WTC11 (cell line): Measurements from ENCODE around the gene ZNF235. TPM values are rescaled to one million over a fixed set of nuclear protein-coding genes. Genes with fewer than 3 reads are reported as not detected.

Experiments
- ATAC-seq: fragments of 200-7000 bp; cut with Tn5 transposase; 2 replicates; pipeline ENCODE4 v1.10.0; 2021; ENCODE audit warnings: mild to moderate bottlenecking, moderate library complexity
- CTCF ChIA-PET: fragments of 300-600 bp; sonication (Branson Sonifier 250); formaldehyde crosslinking; loops from one replicate; lab custom pipeline; 2021; ENCODE audit warnings: antibody characterized with exemption; lab: Charles Lee
- POLR2A ChIA-PET: fragments of 350-600 bp; sonication (Branson Sonifier 250); formaldehyde crosslinking; loops from one replicate; lab custom pipeline; 2021; ENCODE audit warnings: antibody characterized with exemption; lab: Charles Lee
- DNase-seq: peaks from one replicate; pipeline ENCODE4 v3.0.0; 2021; ENCODE audit warnings: low spot score
- H3K27ac Mint-ChIP-seq: 2 replicates; pipeline ENCODE4 v1.8.0; 2021; ENCODE audit warnings: mixed read lengths
- H3K27me3 Mint-ChIP-seq: 2 replicates; pipeline ENCODE4 v1.8.0; 2021; ENCODE audit warnings: low read depth, mild to moderate bottlenecking, moderate library complexity, mixed read lengths
- H3K36me3 Mint-ChIP-seq: 2 replicates; pipeline ENCODE4 v1.8.0; 2021; ENCODE audit warnings: mixed read lengths
- H3K4me1 Mint-ChIP-seq: 2 replicates; pipeline ENCODE4 v1.8.0; 2022; ENCODE audit warnings: mixed read lengths
- H3K4me3 Mint-ChIP-seq: 2 replicates; pipeline ENCODE4 v1.8.0; 2021; ENCODE audit warnings: mild to moderate bottlenecking, moderate library complexity, mixed read lengths
- H3K9me3 Mint-ChIP-seq: 2 replicates; pipeline ENCODE4 v1.8.0; 2021; ENCODE audit warnings: mixed read lengths
- CREB1 ChIP-seq: sonication (generic); formaldehyde crosslinking; IDR thresholded peaks from 2 replicates; pipeline ENCODE4 v1.8.0; 2023; ENCODE audit warnings: mild to moderate bottlenecking, missing genetic modification reagents
- ESRRA ChIP-seq: sonication (generic); formaldehyde crosslinking; IDR thresholded peaks from 2 replicates; pipeline ENCODE4 v1.8.1; 2022; ENCODE audit warnings: mild to moderate bottlenecking, missing genetic modification reagents, borderline replicate concordance
- FOXK1 ChIP-seq: sonication (generic); formaldehyde crosslinking; IDR thresholded peaks from 2 replicates; pipeline ENCODE4 v1.8.0; 2022; ENCODE audit warnings: mild to moderate bottlenecking, moderate library complexity, missing genetic modification reagents
- FOXP1 ChIP-seq: sonication (generic); formaldehyde crosslinking; IDR thresholded peaks from 2 replicates; pipeline ENCODE4 v1.8.0; 2022; ENCODE audit warnings: missing genetic modification reagents, mild to moderate bottlenecking, moderate library complexity, borderline replicate concordance
- HMGA2 ChIP-seq: fragments of 250-450 bp; sonication (Bioruptor Pico); IDR thresholded peaks from 2 replicates; pipeline ENCODE4 v1.4.0; 2021; ENCODE audit warnings: mild to moderate bottlenecking, moderate library complexity
- JUN ChIP-seq: sonication (generic); formaldehyde crosslinking; IDR thresholded peaks from 2 replicates; pipeline ENCODE4 v1.8.0; 2023; ENCODE audit warnings: mild to moderate bottlenecking, missing genetic modification reagents
- MXD4 ChIP-seq: fragments of 250-450 bp; sonication (Bioruptor Pico); IDR thresholded peaks from 2 replicates; pipeline ENCODE4 v1.8.0; 2021; ENCODE audit warnings: mild to moderate bottlenecking, moderate library complexity, borderline replicate concordance
- TCF7 ChIP-seq: sonication (generic); formaldehyde crosslinking; IDR thresholded peaks from 2 replicates; pipeline ENCODE4 v1.8.0; 2022; ENCODE audit warnings: mild to moderate bottlenecking, low read depth, missing genetic modification reagents, moderate library complexity
- ZNF232 ChIP-seq: sonication (generic); formaldehyde crosslinking; IDR thresholded peaks from 2 replicates; pipeline ENCODE4 v1.8.0; 2022; ENCODE audit warnings: mild to moderate bottlenecking, missing genetic modification reagents
- ZNF317 ChIP-seq: sonication (generic); formaldehyde crosslinking; IDR thresholded peaks from 2 replicates; pipeline ENCODE4 v1.8.1; 2023; ENCODE audit warnings: low read depth, mild to moderate bottlenecking, moderate library complexity, missing genetic modification reagents, borderline replicate concordance
- total RNA-seq: library from RNA; stranded (reverse); gene quantifications from 3 replicates; pipeline ENCODE4 v1.2.3, GENCODE V29; 2021
- TF ChIP-seq, protein P1 (sequence below): sonication (generic); formaldehyde crosslinking; IDR thresholded peaks from 2 replicates; pipeline ENCODE4 v1.8.1; 2023; ENCODE audit warnings: mild to moderate bottlenecking, missing genetic modification reagents, moderate library complexity
- TF ChIP-seq, protein P2 (sequence below): sonication (generic); formaldehyde crosslinking; IDR thresholded peaks from 2 replicates; pipeline ENCODE4 v1.8.0; 2022; ENCODE audit warnings: mild to moderate bottlenecking, missing genetic modification reagents
- TF ChIP-seq, protein P3 (sequence below): sonication (generic); formaldehyde crosslinking; IDR thresholded peaks from 2 replicates; pipeline ENCODE4 v1.8.1; 2022; ENCODE audit warnings: mild to moderate bottlenecking, moderate library complexity, missing genetic modification reagents

The ZNF235 gene
- total RNA-seq, 1 experiment from 2014 or later = 3.9 TPM

DNA sequence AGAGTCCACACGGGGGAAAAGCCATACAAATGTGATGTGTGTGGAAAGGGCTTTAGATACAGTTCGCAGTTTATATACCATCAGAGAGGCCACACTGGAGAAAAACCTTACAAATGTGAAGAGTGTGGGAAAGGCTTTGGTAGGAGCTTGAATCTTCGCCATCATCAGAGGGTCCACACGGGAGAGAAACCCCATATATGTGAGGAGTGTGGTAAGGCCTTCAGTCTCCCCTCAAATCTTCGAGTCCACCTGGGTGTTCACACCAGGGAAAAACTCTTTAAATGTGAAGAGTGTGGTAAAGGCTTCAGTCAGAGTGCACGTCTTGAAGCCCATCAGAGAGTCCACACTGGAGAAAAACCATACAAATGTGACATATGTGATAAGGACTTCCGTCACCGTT is 68.4 kb downstream of the ZNF235 start:
- peaks cover 28% of the 10 kb centered on the region for H3K9me3 Mint-ChIP-seq
- no peak for TF ChIP-seq TCF7 (CRISPR knock-in tag)
- TF ChIP-seq, protein P1, sequence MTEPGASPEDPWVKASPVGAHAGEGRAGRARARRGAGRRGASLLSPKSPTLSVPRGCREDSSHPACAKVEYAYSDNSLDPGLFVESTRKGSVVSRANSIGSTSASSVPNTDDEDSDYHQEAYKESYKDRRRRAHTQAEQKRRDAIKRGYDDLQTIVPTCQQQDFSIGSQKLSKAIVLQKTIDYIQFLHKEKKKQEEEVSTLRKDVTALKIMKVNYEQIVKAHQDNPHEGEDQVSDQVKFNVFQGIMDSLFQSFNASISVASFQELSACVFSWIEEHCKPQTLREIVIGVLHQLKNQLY (CRISPR knock-in tag) = no peak
- TF ChIP-seq, protein P2, sequence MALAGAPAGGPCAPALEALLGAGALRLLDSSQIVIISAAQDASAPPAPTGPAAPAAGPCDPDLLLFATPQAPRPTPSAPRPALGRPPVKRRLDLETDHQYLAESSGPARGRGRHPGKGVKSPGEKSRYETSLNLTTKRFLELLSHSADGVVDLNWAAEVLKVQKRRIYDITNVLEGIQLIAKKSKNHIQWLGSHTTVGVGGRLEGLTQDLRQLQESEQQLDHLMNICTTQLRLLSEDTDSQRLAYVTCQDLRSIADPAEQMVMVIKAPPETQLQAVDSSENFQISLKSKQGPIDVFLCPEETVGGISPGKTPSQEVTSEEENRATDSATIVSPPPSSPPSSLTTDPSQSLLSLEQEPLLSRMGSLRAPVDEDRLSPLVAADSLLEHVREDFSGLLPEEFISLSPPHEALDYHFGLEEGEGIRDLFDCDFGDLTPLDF (CRISPR knock-in tag) = no peak
- no peak for TF ChIP-seq ESRRA (CRISPR knock-in tag)
- no peak for TF ChIP-seq ZNF317 (CRISPR knock-in tag)
- TF ChIP-seq, protein P3, sequence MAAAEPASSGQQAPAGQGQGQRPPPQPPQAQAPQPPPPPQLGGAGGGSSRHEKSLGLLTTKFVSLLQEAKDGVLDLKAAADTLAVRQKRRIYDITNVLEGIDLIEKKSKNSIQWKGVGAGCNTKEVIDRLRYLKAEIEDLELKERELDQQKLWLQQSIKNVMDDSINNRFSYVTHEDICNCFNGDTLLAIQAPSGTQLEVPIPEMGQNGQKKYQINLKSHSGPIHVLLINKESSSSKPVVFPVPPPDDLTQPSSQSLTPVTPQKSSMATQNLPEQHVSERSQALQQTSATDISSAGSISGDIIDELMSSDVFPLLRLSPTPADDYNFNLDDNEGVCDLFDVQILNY (CRISPR knock-in tag) = no peak
- no peak for TF ChIP-seq MXD4 (CRISPR knock-in tag)
- no peak for TF ChIP-seq FOXK1 (CRISPR knock-in tag)
- no peak for TF ChIP-seq HMGA2 (CRISPR knock-in tag)
- no peak for TF ChIP-seq ZNF232 (CRISPR knock-in tag)
- no peak for TF ChIP-seq CREB1
- no peak for TF ChIP-seq JUN (CRISPR knock-in tag)
- no peak for TF ChIP-seq FOXP1 (CRISPR knock-in tag)
- peaks cover 59% of the 10 kb centered on the region for H3K36me3 Mint-ChIP-seq
- no peak overlapping the region for H3K27ac Mint-ChIP-seq
- no peaks in the 10 kb centered on the region for H3K4me1 Mint-ChIP-seq
- no peak for DNase-seq
- ATAC-seq = no peak
- CTCF ChIA-PET = no interaction called here
- H3K4me3 Mint-ChIP-seq = no peak overlapping the region
- H3K27me3 Mint-ChIP-seq = no peaks in the 10 kb centered on the region
- POLR2A ChIA-PET = no interaction called here

Other genes with a start within 250 kb of the ZNF235 start
- gene ZNF284, start 232.9 kb downstream of the ZNF235 start, total RNA-seq = 1.7 to 3.0 TPM (median 2.7 TPM) in 3 replicates
- gene ZNF224, start 210.7 kb downstream of the ZNF235 start, total RNA-seq = 12.4 to 14.8 TPM (median 13.7 TPM) in 3 replicates
- gene ZNF225, start 191.6 kb downstream of the ZNF235 start, total RNA-seq = 3.9 to 5.1 TPM (median 4.4 TPM) in 3 replicates
- 7.0 to 7.5 TPM (median 7.5 TPM) in 3 replicates for gene ZNF234, start 163.5 kb downstream of the ZNF235 start, total RNA-seq
- 14.5 to 18.5 TPM (median 18.0 TPM) in 3 replicates for gene ZNF226, start 139.9 kb downstream of the ZNF235 start, total RNA-seq
- 17.8 to 18.7 TPM (median 18.5 TPM) in 3 replicates for gene ZNF227, start 92.5 kb downstream of the ZNF235 start, total RNA-seq
- gene ZNF233, start 45.1 kb downstream of the ZNF235 start, total RNA-seq = 1.3 to 2.4 TPM (median 1.9 TPM) in 3 replicates
- 2.0 to 2.5 TPM (median 2.5 TPM) in 3 replicates for gene ZNF112, start 51.7 kb upstream of the ZNF235 start, total RNA-seq
- gene ZNF285, start 96.6 kb upstream of the ZNF235 start, total RNA-seq = 1.6 to 3.9 TPM (median 2.6 TPM) in 3 replicates
- gene ZNF229, start 143.4 kb upstream of the ZNF235 start, total RNA-seq = 1.8 to 2.4 TPM (median 2.2 TPM) in 3 replicates
- gene ZNF180, start 195.5 kb upstream of the ZNF235 start, total RNA-seq = 7.5 to 9.3 TPM (median 8.9 TPM) in 3 replicates
- gene CEACAM20, start 224.7 kb upstream of the ZNF235 start, total RNA-seq = not detected in 3 replicates